Ovary (tissue), 9 donors: ENCODE data around the gene COL4A1. TPM values are rescaled to one million over a fixed set of nuclear protein-coding genes. Genes with fewer than 3 reads are reported as not detected.

Source experiments
- DNase-seq, 5 donors: peaks; one replicate each; pipeline ENCODE4 v3.0.0-alpha.2; 2019 to 2020
- H3K27ac ChIP-seq, 2 donors: fragments of 200-600 bp; one replicate each; pipeline versions ENCODE4 v1.5.1 to v1.8.0; 2019 to 2022
- H3K27me3 ChIP-seq: fragments of 200-600 bp; one replicate; pipeline ENCODE4 v1.8.0; 2022
- H3K36me3 ChIP-seq: fragments of 200-600 bp; sonication (generic); one replicate; pipeline ENCODE4 v1.5.1; 2019
- H3K4me1 ChIP-seq: one replicate; pipeline ENCODE4 v1.8.1; 2013; ENCODE audit warnings: mild to moderate bottlenecking, moderate library complexity; ENCODE audit not compliant: insufficient read depth
- H3K4me3 ChIP-seq: fragments of 200-600 bp; sonication (generic); one replicate; pipeline ENCODE4 v1.5.1; 2017
- H3K9me3 ChIP-seq, 2 donors: fragments of 200-600 bp in 1 of 2; sonication (generic) in 1 of 2; one replicate each; pipeline versions ENCODE4 v1.5.1 to v1.8.1; 2013 to 2019; ENCODE audit warnings: mild to moderate bottlenecking in 1 of 2, moderate library complexity in 1 of 2
- EP300 ChIP-seq: sonication (generic); formaldehyde crosslinking; IDR thresholded peaks from one replicate; pipeline ENCODE4 v1.6.1; 2017; ENCODE audit warnings: antibody characterized with exemption
- POLR2A ChIP-seq: fragments of 450-650 bp; IDR thresholded peaks from one replicate; pipeline ENCODE4 v1.6.1; 2017; ENCODE audit warnings: antibody characterized with exemption, mild to moderate bottlenecking, moderate library complexity
- WGBS, 3 donors: extraction: QIAGEN DNeasy Blood & Tissue Kit in 1 of 3; methylation state at CpG; one replicate each; pipeline versions ENCODE4 v1.1.5 to v1.1.7; 2013 to 2017; 5-methylcytosine and 5-hydroxymethylcytosine counted together
- intact Hi-C, 4 donors: fragments of 100-400 bp; cut with DNase I; formaldehyde crosslinking; loops; one replicate each; pipeline versions ENCODE4 v1.11.0 to v1.15.1; 2022 to 2023
- polyA plus RNA-seq, 2 donors: library from polyadenylated mRNA; stranded (reverse); fragments of 200-250 nt in 1 of 2; fragments of 350-450 nt in 1 of 2; fragmentation: Illumina TruSeq in 1 of 2; extraction: RNeasy Lipid Tissue Mini Kit (QIAGEN cat#74804) in 1 of 2; gene quantifications; one replicate each; pipeline ENCODE4 v1.2.3, GENCODE V29; 2013 to 2014
- total RNA-seq, 7 donors: library from RNA; depleted of rRNA in 2 of 7; stranded (reverse); fragments of >200 nt in 2 of 7; fragmentation: NEBNext Ultra II Directional in 3 of 7; extraction: Animal tissue kit (Norgen Biotek cat#: 25700) in 3 of 7; gene quantifications; one replicate each; pipeline versions ENCODE4 v1.1.0 to v1.2.4, GENCODE V29; 2016 to 2023
- TF ChIP-seq, protein P1 (sequence below), 3 donors: fragments of 450-650 bp in 2 of 3; fragments of 200-600 bp in 1 of 3; IDR thresholded peaks; one replicate each; pipeline versions ENCODE4 v1.5.1 to v1.8.0; 2016 to 2022; ENCODE audit warnings: antibody characterized with exemption in 3 of 3, mild to moderate bottlenecking in 1 of 3
- donor health status: DM: no; HTN: no; CAD: no; lungs with moderate emphysema.
- donor health status: DM: no; HTN: no; CAD: no.
- donor health status: Bipolar disorder and iron deficiency.
- donor health status: DM: yes; HTN: yes; CAD: no.
- donor health status: DM: no; HTN: no; CAD: no.
- donor health status: DM: yes; HTN: yes; CAD: no.

COL4A1 gene
- total and polyA plus RNA-seq, 9 donors = 42.3 to 421 (median 87.5) TPM

DNA sequence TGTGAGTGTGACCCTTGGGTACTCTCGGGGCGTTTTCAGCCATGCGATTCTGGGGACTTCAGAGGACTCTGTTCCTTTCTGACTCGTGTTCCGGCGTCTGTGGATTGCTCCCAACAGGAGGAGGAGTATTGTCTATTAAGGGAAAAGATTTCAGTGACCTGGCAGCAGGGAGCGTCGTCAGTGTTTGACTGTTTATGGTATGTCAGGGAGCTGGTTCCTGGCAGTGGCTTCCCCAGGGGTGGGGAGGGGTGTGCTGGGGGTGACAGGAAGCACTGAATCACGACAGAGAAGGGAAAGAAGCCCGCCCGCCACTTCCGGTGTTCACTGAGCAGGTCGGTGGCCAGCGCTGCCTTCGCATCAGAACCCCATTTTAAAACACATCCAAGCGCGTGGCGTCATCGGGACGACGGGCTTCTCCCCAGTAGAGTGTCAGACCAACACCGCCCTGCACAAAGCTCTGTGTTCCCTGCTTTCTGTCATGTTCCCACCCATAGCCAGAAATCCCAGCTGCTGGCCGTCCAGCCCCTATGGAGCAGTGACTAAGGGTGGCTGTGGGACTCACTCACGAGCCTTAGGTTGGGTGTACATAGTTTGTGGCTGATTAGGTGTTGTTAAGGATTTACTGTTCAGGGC is 34.0 kb upstream of the COL4A1 start:
- 17 to 21% (median 20%) methylated on average over 24 of the region's 24 CpGs for WGBS, 3 donors
- DNase-seq = peak; percentile 72 to 85 (median 83)
- Histone ChIP-seq H3K36me3 (no peaks in the 10 kb centered on the region), H3K4me3 (peak overlapping the region; percentile 10), H3K27me3 (no peaks in the 10 kb centered on the region), H3K9me3 (no peaks in the 10 kb centered on the region), H3K4me1 (peaks cover 27% of the 10 kb centered on the region), H3K27ac (peak overlapping the region; percentile 73 to 86)
- TF ChIP-seq, protein P1, sequence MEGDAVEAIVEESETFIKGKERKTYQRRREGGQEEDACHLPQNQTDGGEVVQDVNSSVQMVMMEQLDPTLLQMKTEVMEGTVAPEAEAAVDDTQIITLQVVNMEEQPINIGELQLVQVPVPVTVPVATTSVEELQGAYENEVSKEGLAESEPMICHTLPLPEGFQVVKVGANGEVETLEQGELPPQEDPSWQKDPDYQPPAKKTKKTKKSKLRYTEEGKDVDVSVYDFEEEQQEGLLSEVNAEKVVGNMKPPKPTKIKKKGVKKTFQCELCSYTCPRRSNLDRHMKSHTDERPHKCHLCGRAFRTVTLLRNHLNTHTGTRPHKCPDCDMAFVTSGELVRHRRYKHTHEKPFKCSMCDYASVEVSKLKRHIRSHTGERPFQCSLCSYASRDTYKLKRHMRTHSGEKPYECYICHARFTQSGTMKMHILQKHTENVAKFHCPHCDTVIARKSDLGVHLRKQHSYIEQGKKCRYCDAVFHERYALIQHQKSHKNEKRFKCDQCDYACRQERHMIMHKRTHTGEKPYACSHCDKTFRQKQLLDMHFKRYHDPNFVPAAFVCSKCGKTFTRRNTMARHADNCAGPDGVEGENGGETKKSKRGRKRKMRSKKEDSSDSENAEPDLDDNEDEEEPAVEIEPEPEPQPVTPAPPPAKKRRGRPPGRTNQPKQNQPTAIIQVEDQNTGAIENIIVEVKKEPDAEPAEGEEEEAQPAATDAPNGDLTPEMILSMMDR (IDR thresholded peaks at IDR 0.05) = no peak
- peak; percentile 85 for TF ChIP-seq EP300
- intact Hi-C loops = loop anchor here in 3 of 4 donors (5.0 to 10.0 kb wide), 3 partner anchors 36 to 71 kb away; no protein-coding TSS in a partner anchor

DNA sequence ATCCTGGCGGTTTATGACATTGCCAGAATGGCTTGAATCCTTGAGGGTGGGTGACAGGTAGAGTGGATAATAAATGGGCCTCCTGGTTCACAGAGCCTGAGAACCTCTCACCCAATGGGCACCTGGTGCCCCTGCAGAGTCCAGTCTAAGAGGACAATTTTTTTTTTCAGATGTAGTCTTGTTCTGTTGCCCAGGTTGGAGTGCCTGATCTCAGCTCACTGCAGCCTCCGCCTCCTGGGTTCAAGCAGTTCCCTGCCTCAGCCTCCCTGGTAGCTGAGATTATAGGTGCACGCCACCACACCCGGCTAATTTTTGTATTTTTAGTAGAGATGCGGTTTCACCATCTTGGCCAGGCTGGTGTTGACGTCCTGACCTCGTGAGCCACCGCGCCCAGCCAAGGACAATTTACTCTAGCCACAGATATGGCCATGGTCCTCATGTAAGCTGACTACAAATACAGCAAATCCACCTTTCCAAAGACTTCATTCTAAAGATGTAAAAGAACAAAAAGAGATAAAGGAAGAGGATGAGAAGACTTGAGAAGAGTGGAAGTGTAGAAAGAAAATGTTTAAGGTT is 33.1 kb upstream of the COL4A1 start:
- DNase-seq = no peak
- H3K27me3 ChIP-seq = no peaks in the 10 kb centered on the region
- 82 to 85% (median 82%) methylated on average over 9 of the region's 9 CpGs for WGBS, 3 donors
- H3K4me3 ChIP-seq = no peak overlapping the region
- TF ChIP-seq, protein P1 (IDR thresholded peaks at IDR 0.05) = no peak
- TF ChIP-seq POLR2A (no peak), EP300 (no peak)
- H3K9me3 ChIP-seq = no peaks in the 10 kb centered on the region
- intact Hi-C loops = loop anchor here in 3 of 4 donors (5.0 to 10.0 kb wide), 3 partner anchors 37 to 72 kb away; no protein-coding TSS in a partner anchor
- H3K4me1 ChIP-seq = peaks cover 25% of the 10 kb centered on the region
- H3K36me3 ChIP-seq = no peaks in the 10 kb centered on the region
- peak overlapping the region; percentile 63 to 86 for H3K27ac ChIP-seq

DNA sequence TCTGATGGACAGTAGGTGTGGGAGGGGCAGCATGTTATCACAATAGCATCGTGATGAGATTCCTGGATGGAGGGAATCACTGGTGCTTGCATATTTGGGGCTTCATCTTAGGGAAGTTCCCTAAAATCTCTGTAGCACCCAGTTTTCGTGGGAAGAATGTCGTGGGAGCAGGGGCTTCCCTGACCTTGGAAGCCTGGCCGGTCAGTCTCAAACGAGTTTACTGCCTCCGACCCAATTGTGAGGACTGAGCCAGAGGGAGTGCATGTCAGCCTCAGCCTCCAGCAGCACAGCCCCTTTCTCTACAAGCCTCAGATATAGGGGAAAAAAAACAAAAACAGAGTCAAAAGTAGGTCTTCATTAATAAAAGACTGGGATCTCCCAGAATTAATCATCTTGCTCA is 32.3 kb upstream of the COL4A1 start:
- Histone ChIP-seq H3K9me3 (no peaks in the 10 kb centered on the region), H3K36me3 (no peaks in the 10 kb centered on the region), H3K4me3 (no peak overlapping the region), H3K4me1 (peaks cover 25% of the 10 kb centered on the region), H3K27ac (peak overlapping the region; percentile 68 to 86), H3K27me3 (no peaks in the 10 kb centered on the region)
- no peak for DNase-seq
- whole genome bisulfite sequencing, 3 donors = 20 to 31% (median 27%) methylated on average over 6 of the region's 6 CpGs
- TF ChIP-seq EP300 (no peak), POLR2A (no peak)
- TF ChIP-seq, protein P1 (IDR thresholded peaks at IDR 0.05) = no peak
- intact Hi-C loops = no loop called here

DNA sequence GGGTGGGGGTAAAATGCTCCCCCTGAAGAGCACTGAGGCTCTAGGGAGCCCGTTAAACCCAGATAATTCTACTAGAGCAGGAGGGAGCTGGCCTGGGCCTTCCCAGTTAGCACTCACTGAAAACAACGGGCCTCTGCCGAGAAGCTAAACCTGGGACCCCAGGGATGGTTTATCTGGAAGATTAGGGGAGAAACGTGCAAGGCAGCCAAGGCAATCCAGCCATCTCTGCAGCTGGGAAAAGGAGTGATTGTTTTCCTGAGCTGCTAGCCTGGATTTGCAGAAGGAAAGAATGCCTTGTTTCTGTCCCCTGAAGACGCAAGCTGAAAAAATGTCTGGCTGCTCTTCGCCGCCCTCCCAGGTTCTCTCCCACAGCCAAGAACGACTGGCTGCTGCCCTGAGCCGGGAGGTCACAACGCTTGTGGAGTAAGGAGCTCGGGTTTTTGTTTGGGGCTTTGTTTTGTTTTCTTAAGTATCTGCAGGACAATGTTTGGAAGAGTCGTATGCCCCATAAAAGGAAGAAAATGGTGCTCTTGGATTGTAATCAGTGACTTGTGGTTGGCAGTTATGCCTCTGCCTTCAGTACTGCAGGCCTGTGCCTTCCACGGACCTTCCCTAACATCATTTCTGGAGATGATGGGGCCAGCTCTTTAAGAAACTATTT is 31.6 kb upstream of the COL4A1 start:
- TF ChIP-seq EP300 (no peak), POLR2A (no peak)
- TF ChIP-seq, protein P1 (IDR thresholded peaks at IDR 0.05) = no peak
- Histone ChIP-seq H3K27me3 (no peaks in the 10 kb centered on the region), H3K36me3 (no peaks in the 10 kb centered on the region), H3K9me3 (no peaks in the 10 kb centered on the region), H3K4me1 (peaks cover 25% of the 10 kb centered on the region), H3K27ac (peak overlapping the region; percentile 68 to 86), H3K4me3 (no peak overlapping the region)
- peak in 4 of 5 donors; percentile 49 to 80 (median 62) for DNase-seq
- intact Hi-C loops = no loop called here
- WGBS, 3 donors = 3 to 12% (median 7%) methylated on average over 13 of the region's 13 CpGs
